HTERT RPE-1 (cell line): Measurements from ENCODE around the gene ALDH1L1.
"Not testable (repeated sequence)": the region's sequence is repeated elsewhere in the genome, so short reads cannot be mapped to it uniquely, and the experiment has no call there.

Experiments used
- in situ Hi-C: fragments of 300-500 bp; cut with MboI; formaldehyde crosslinking; loops from 4 replicates; pipeline ENCODE4 v1.14.3; 2020; ENCODE audit warnings: low sequenced_read_pairs

Gene ALDH1L1

DNA sequence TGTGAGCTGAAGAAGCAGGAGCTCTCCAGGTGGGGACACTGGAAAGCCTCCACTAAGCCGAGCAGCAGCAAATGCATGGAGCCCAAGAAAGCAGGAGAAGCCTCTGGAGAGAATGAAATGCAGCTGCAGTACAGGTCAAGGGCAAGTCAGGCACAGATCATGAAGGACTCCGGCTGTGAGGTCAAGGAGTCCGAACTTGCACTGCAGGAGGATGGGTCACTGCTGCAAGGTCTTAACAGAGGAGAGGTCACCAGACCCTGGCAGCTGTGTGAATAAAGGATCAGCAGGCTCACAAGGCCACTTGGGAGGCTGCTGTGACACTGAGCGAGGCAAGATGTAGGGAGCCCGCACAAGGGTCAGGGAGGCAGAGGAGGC lies 71.7 kb downstream of the ALDH1L1 start:
- in situ Hi-C loops: no loop called here

DNA sequence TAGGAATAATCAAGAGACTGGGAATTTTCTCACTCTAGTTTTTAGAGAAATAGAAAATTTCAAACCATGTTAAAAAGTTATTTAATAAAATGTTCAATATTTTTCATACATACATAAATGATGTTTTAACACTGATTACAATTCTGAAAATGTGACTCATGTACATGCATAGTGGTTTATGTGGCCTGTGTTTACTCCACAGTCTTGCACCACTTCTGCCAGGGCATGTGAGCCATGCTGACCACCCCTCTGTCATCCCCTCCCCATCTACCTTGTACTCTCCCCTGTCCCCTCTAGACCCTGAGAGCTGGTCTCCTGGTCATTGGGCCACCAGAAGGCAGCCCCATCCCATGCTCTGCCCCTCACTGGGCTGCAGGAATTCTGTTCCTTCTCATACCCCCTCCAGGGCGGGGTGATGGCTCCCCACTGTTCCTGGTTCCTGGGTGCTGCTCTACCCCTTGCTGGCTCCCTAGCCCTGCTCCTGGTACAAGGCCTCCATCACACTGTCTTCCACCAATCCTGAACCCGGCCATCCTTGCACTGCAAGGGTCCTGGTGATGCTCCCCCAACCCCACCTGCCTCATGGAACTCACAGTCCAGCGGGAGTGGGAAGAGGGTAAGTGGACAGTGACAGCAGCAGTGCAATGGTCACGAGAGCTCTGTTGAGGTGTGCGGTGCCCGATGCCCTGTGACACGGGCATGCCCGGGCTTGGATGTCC lies 72.3 kb downstream of the ALDH1L1 start:
- in situ Hi-C loops: no loop called here

DNA sequence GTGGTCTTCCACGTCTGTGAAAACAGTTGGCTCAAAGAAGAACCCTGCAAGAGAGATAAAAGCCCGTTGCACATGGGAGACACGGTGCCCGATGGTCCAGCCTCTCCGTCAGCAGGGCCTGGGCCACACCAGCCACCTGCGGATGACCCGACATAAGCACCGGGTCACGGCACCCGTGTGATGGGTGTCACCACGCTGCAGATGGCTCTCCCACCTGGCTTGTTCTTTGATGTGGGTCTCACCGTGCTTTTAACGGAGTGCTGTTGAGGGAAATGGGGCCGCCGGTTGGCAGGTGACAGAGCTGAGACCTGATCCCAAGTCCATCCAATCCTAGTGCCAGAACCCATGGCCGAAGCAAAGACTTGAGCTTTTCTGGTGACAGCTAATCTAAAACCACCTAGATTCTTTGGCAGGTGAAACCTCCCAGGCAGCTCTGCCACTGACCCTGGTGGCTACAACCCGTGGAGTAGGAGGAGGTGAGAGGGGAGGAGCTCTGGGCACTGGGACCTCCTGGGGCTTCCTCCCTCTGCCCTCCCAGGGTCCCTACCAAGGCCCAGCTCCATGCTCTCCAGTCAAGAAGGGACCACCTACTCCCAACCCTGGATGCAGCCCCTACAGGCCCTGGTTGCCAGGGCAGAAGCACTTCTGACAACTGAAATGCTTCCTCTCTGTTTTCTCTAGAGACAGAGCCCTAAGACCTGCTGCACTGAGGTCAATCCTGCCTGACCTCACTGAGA lies 73.0 kb downstream of the ALDH1L1 start:
- in situ Hi-C loops: no loop called here

DNA sequence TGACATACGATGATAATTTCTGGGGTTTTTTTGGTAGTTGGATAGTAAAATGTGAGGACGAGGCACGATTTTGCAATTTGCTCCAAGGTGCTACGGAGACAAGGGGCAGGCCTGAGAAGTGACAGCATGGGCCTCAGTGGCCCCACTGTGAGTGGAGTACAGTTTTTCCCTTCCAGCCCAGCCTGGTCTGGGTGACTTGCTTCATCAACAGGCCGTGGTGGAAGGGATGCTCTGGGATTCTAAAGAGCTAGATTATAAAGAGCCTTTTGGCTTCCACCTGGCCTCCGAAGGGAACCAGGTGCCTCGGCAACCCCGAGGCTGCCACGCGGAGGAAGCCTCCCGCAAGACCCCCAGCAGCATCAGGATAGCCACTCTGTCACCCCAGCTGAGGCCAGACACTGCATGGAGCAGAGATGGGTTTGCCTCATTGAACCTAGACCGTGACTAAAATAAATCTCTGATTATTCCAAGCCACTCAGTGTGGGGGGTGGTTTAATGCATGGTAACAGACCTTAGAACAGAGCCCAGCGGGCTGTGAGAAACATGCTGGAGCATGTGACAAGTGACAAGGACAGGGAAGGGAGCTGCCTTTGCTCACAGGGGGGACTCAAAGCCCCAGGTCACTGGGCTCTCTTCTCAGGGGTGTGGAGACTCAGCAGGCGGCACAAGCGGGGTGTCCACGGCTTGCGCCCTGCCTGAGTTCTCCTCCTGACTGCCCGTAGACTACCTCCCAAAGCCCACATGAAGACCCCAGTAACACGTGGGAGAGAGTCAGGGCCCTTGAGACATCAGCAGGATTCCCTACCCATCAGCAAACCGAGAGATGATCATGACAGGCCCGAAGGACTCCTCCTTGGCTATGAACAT lies 73.8 kb downstream of the ALDH1L1 start:
- in situ Hi-C loops: no loop called here

DNA sequence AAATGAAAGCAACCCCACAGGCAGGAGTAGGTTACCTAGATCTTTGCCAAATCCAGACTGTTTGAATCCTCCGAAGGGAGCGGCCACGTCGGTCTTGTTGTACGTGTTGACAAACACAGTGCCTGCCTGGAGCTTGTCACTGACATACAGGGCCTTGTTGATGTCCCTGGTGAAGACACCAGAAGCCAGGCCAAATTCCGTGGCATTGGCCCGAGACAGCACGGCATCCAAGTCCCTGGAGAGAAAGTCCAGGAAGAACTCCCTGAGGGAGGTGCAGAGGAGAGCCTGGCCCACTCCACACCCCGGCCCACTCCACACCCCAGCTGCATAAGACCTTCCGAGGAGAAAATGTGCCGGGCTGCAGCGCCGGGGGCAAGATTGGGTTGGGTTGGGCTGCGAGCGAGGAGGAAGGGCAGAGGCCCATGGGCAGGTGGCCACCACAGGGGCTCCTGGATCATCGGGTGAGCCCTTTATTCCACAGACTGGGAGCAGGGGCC lies 74.6 kb downstream of the ALDH1L1 start:
- in situ Hi-C loops: no loop called here

DNA sequence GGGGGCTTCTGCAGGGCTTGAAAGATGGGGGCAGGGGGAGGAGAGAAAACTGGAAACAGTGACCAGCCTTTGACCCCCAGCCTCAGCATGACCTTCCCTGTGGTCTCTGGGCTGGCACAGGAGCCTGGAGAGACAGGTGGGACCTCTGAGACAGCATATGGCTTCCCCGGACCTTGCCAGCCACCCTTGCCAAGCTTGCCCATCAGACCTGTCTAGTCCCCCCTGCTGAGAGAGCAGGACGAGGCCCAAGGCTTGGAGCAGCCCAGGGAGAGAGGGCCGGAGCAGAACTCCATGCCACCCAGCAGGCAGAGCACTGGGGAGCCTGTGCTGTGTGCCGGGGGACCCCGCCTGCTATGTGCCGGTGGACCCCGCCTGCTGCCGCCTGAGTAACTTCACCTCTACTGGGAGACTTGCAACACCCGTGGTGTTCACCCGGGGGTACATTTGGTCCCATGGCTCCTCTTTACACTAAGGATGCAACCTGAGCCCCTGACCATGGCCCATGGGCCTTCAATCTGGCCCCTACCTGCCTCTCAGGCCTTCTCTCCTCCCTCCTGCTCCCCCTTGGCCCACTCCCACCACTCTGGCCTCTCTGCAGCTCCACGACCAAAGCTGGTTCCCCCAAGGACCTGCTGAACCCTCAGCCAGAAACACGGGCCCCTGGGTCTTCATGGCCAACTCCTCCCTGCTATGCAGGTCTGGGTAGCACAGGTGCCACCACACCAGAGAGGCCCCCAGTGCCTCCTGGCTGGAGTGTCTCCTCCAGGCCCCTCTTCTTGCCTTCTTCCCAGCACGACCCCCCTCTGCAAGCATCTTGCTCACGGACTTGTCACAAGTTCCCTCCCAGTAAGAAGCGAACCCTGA lies 75.4 kb downstream of the ALDH1L1 start:
- in situ Hi-C loops: no loop called here

DNA sequence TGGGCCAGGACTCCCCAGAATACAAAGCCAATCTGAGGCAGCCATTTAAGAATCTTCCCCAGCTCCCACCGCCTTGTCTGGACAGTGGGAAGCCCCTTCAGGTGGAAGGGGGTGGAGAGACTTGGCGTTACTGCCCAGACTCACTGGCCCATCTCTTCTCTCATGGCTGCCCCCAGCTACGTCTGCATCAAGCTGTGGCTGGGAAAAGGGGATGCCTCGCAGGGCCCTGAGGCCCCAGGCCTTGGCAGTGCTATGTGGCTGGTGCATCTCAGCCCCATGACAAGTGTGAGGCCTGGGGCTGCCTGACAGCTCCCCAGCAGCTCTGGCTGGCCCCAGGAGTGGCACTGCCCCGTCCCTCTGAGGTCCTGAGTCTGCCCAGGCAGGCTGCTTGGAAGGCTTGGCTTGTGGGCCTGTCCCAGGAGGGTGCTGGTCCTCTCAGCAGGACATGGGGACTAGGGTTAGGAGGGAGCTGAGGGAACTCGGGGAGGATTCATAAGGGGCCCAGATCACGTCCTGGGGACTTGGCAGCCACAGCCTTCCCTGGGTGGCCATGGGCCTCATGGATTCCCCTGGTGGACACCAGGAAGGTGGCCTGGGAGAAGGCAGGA lies 76.3 kb downstream of the ALDH1L1 start:
- in situ Hi-C loops: no loop called here

DNA sequence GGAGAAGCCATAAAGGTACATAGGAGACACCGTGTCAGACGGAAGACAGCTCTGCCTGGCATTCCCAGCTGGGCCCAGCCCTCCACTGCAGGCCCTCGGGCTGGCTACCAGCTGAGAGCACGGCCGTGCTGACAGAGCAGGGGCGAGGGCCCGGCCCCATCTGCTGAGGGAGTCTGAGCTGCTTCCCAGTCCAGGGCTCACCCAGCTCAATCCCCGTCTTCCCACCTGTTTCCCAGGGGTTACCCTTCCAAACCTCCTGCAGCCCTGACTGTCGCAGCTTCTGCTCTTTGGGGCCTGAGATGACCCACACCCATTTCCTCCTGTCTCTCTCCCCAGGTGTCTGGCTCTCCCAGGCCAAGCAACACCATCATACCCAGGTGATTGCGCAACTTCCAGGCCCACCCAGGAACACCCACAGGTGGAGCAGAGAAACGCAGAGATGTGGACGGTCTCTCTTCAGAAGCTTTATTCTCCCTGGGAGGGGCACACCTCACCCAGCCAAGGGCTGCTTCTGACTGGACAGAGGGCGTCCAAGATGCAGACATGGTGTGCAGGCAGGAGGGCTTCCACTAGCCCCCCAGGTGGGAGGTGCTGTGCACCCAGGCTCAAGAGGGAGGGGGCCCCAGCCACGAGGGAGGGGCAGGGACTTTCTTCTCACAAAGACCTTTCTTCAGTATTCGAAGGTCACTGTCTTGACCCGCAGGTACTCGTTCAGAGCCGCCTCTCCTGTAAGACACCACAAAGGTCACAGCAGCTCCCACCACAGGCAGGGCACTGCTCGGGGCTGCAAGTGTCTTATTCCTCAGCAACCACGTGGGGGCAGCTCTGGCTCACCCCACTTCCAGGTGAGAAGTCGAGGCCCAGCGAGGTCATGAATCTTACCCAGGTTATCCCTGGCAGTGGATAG lies 77.0 kb downstream of the ALDH1L1 start:
- in situ Hi-C loops: no loop called here

DNA sequence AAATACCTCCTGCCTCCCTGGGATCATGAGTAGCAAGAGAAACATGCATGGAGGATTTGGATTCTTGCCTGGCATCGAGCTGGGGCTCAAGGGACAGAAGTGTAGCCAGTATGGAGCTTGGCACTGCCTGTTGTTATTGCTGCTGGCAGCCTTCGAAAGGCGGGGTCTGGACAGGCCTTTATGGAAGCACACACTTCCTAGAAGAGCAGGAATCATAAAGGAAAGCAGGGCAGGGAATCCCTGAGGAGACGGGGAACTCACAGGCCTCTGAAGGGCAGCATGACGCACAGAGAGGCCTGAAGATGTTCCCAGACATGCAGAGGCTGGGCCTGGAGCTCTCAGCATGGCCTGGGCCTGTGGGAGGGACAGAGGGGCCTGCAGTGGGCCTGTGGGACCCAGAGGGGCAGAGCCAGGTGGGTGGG lies 77.8 kb downstream of the ALDH1L1 start:
- in situ Hi-C loops: no loop called here

DNA sequence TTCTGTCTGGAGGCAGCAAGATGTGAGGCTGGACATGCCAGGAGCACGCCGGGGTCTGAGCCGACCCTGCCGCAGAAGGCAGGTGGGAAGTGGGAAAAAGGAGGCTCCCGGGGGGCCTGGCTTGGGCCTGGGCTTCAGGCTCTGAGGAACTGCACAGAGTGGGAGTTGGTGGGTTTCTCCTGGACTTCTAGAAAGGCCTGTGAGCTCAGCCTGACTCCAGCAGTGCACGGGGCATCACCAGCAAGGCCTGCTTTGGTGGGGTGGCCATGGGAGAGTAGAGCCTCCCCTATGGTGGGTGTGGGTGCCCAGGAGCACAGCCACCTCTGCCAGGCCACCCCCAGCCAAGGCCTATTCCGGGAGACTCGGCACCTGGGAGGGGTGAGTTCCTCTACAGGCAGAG lies 78.4 kb downstream of the ALDH1L1 start:
- in situ Hi-C loops: no loop called here

DNA sequence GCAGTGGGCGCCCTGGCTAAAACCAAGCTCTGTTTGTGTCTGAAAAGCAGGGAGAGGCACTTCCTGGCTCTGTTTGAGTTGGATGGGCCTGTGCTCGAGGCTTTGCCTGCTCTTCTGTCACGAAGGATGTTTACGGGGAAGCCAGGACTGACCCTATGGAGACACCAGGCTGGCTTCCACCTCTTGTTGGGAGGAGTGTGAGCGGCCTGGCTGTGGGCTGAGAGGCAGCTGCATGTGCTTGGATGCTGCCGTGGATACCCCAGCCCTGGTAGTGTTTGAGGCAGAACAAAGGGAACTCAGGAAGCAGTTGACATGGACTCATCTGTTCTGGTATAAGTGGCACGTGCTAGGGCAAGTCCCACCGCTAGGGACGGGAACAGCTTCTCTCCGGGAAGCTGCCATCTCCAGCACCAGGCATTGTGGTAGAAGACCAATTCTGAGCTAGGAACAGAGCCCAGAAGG lies 78.8 kb downstream of the ALDH1L1 start:
- in situ Hi-C loops: no loop called here

DNA sequence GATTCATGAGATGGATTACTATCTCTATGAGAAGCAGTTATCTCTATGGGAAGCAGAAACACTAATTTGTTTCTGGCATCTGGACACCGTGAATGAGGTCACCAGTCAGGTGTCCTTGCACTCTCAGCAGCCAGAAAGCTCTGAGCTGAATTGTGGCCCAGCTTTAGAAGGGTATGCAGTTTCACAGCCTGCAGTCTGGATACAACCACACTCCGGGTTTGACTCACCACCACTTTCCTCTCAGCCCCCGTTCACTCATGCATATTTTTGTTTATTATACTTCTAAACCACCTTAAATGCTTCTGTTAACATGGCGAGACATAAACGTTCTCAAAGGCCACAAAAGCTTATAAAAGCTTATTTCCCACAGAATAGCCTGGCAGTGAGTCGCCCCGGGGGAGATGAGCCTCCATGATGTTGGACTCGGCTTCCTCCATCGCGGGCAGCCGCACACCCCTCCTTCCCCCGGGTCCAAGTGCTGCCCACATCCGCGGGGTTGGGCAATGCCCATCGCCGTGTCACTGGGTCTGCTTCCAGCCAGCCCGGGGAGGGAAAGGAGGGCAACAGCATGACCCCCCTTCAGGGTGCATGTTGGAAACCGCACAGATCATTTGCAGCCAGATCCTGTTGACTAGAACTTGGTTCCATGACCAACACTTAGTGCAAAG lies 79.6 kb downstream of the ALDH1L1 start:
- in situ Hi-C loops: no loop called here

DNA sequence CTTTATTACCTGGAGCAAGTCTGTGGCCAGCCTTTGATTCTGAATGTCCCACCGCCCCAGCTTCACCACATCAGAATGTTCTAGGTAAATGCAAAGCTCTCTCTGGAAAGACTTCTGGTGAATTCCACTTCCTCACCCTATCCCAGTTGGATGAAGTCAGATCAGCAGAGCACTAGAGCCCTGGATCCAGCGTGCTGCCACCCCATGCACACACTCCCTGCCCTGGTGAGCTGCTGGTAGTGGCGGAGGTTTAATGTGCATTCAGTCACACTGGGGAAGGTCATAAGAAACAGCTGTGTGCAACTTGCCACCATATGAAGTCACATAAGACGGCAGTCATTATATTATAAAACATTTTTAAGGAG lies 80.1 kb downstream of the ALDH1L1 start:
- in situ Hi-C loops: no loop called here

DNA sequence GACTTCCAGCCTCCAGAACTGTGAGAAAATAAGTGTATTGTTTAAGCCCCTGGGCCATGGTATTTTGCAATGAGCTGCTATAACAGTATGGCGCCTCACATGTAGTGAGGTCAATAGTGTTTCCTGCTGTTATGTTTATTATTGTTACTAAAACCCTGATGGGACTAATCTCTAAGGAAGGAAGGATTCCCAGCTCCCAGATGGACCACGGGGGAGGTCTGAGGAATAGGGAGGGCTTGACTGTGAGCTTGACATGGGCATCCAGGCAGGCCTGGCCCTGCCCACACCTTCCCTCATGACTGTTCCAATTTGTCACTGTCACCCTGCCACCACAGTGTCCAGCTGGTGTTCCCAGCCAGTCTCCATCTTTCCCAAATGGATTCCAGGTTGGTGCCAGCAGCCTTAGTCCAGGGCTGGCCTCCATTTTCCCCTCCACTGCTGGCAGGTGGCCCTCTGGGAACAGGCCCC lies 82.0 kb downstream of the ALDH1L1 start:
- in situ Hi-C loops: no loop called here

DNA sequence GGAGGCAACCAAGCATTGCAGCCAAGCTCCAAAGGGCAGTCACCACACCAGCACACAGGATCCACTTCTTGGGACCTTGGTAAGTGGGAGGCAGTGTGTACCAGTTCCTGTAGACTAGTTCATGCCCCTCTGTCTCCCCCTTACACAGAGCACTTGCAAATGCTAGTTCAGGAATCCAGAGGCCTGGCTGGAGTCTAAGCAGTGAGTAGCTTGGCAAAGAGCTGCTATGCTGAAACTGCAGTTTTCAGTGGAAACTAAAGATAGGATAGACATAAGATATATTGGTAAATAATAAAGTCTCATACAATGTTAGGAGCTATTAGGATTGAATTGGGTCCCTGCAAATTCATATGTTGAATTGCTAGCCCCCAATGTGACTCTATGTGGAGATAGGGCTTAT lies 82.6 kb downstream of the ALDH1L1 start:
- in situ Hi-C loops: no loop called here

DNA sequence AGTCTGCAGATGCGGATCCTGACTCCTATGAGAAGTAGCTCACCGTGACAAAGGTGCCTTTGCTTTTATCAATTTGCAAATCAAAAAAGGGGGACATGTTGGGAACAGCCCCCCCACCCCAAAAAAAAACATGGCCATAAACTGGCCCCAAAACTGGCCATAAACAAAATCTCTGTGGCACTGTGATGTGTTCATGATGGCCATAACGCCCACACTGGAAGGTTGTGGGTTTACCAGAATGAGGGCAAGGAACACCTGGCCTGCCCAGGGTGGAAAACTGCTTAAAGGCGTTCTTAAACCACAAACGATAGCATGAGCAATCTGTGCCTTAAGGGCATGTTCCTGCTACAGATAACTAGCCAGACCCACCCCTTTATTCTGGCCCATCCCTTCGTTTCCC lies 84.1 kb downstream of the ALDH1L1 start:
- in situ Hi-C loops: not testable (repeated sequence)

DNA sequence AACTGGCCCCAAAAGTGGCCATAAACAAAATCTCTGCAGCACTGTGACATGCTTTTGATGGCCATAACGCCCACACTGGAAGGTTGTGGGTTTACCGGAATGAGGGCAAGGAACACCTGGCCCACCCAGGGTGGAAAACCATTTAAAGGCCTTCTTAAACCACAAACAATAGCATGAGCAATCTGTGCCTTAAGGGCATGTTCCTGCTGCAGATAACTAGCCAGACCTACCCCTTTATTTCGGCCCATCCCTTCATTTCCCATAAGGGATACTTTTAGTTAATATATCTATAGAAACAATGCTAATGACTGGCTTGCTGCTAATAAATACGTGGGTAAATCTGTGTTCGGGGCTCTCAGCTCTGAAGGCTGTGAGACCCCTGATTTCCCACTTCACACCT lies 88.3 kb downstream of the ALDH1L1 start:
- in situ Hi-C loops: not testable (repeated sequence)

DNA sequence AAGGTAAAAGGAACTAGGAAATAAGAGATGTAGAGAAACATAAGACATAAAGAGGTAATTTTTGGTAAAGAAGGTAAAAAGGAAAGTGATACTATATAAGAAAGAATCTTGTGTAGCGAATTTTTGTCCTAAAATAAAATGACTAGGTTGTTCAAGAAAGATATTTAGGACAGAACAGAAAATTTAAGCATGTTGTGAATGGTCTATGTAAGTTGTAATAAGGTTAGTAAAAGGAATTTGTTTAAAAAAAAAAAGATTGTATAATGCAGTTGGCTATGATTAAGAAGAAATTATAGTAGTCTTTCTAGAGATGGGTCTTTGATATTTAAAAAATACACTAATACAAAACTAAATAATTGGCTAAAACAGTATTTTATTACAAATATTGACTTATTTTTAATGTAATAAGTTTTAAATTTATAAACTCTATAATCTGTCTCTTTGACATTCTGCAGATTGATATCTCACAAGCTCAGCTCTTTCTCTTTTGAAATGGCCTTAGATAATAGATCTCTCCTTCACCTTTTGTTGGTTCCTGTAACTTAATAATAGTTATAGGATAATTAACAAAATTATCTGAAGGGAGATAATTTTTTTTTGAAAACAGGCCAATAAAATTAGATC lies 92.7 kb downstream of the ALDH1L1 start:
- in situ Hi-C loops: no loop called here
